Activated T-cell treated with anti-CD3 and anti-CD28 coated beads, Interleukin-2, amount 50 U/mL, for 72 hours (primary cell): Measurements from ENCODE around the gene OSBPL1A. TPM values are rescaled to one million over a fixed set of nuclear protein-coding genes. Genes with fewer than 3 reads are reported as not detected.
A peak's percentile ranks its signal among the peaks of the same experiment; 100 is the strongest.

Source experiments
- ATAC-seq, 2 donors: fragments of 150-1000 bp; cut with Tn5 transposase; replicated peaks in 1 of 2; 2 replicates each; pipeline ENCODE4 v1.10.0; 2021; ENCODE audit warnings: moderate library complexity in 2 of 2, mild to moderate bottlenecking in 1 of 2
- DNase-seq, 2 donors: peaks; one replicate each; pipeline ENCODE4 v3.0.0; 2021 to 2022; ENCODE audit warnings: mixed read lengths in 1 of 2
- H3K27ac Mint-ChIP-seq: one replicate; pipeline ENCODE4 v1.8.0; 2022; ENCODE audit warnings: mild to moderate bottlenecking, moderate library complexity, mixed read lengths
- H3K27me3 Mint-ChIP-seq: one replicate; pipeline ENCODE4 v1.8.0; 2022; ENCODE audit warnings: low read depth, mixed read lengths
- H3K36me3 Mint-ChIP-seq, 2 donors: one replicate each; pipeline ENCODE4 v1.8.0; 2022; ENCODE audit warnings: mixed read lengths in 2 of 2, mild to moderate bottlenecking in 1 of 2; ENCODE audit not compliant: insufficient read depth in 2 of 2
- H3K4me1 Mint-ChIP-seq: one replicate; pipeline ENCODE4 v1.8.0; 2022; ENCODE audit warnings: low read depth, mixed read lengths
- H3K4me3 Mint-ChIP-seq, 2 donors: one replicate each; pipeline ENCODE4 v1.8.0; 2022; ENCODE audit warnings: mild to moderate bottlenecking in 2 of 2, mixed read lengths in 2 of 2, moderate library complexity in 2 of 2
- H3K9me3 Mint-ChIP-seq, 2 donors: one replicate each; pipeline ENCODE4 v1.8.0; 2022; ENCODE audit warnings: mixed read lengths in 2 of 2
- total RNA-seq, 2 donors: library from RNA; stranded (reverse); gene quantifications; one replicate each; pipeline ENCODE4 v1.2.3, GENCODE V29; 2022

Gene OSBPL1A
- total RNA-seq, 2 donors from 2014 or later, result 1.5 to 2.4 TPM

DNA sequence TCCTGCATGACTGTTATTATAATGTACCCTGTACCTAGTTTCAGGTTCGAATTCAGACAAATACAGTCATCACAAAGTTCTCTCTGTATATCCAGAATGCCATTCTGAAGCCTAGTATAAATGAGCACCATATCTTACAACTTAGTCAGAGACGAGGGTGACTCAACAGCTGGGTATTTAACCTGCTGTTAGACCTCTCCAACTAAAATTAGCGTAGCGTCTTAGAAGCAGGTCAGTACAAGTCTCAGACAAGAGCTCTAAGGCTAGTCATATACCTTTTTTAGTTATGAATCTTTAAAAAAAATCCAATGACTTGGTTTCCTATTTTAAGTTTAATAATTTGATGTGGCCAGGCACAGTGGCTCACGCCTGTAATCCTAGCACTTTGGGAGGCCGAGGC lies 184.7 kb downstream of the OSBPL1A start:
- Mint-ChIP-seq H3K4me3 (no peak overlapping the region), H3K27me3 (no peaks in the 10 kb centered on the region), H3K36me3 (no peaks in the 10 kb centered on the region), H3K4me1 (peaks cover 19% of the 10 kb centered on the region), H3K27ac (no peak overlapping the region), H3K9me3 (no peaks in the 10 kb centered on the region)
- ATAC-seq, result no peak
- no peak for DNase-seq

DNA sequence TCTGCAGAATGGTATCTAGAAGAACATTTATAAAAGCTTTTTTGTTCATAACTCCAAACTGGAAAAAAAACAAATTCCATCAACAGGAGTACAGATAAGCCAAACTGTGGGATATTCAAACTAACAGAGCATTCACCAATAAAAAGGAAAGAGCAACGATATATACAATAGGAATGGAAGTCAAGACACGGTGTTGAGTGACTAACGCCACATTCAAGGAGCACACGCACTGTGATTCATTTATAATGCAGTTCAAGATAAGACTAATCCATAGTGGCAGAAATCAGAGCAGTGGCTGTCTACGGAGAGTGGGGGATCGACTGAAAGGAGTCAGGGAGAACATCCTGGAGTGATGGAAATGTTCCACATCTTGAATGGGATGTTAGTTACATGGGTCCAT lies 188.1 kb downstream of the OSBPL1A start:
- no peaks in the 10 kb centered on the region for H3K36me3 Mint-ChIP-seq
- H3K4me1 Mint-ChIP-seq, result peaks cover 9% of the 10 kb centered on the region
- no peaks in the 10 kb centered on the region for H3K27me3 Mint-ChIP-seq
- no peak for ATAC-seq
- H3K9me3 Mint-ChIP-seq, result no peaks in the 10 kb centered on the region
- H3K4me3 Mint-ChIP-seq, result no peak overlapping the region
- no peak for DNase-seq
- no peak overlapping the region for H3K27ac Mint-ChIP-seq

GRCh38 chr18:24208270-24209035 lies 189.2 kb downstream of the OSBPL1A start:
- Mint-ChIP-seq H3K27me3 (no peaks in the 10 kb centered on the region), H3K36me3 (no peaks in the 10 kb centered on the region), H3K27ac (no peak overlapping the region), H3K9me3 (no peaks in the 10 kb centered on the region), H3K4me3 (no peak overlapping the region), H3K4me1 (peaks cover 9% of the 10 kb centered on the region)
- no peak for DNase-seq
- peak; percentile 53 to 70 for ATAC-seq

DNA sequence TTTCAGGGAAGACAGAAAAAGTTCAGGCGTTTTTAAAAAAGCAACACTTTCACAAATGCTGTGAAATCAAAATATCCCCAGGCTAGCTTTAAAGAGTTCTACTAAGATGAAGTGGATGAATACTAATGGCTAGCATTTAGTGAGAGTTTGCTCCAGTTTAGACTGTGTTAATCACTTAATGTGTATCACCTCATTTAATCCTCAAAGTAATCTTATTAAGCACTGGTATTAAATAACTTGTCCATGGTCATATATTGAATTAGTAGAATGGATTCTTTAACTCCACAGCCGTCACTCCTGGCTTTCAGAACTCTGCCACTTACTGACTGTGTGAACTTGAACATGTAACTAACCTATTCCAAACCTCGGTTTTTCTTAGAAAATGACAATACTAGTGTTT lies 192.7 kb downstream of the OSBPL1A start:
- Mint-ChIP-seq H3K27ac (no peak overlapping the region), H3K27me3 (no peaks in the 10 kb centered on the region), H3K36me3 (no peaks in the 10 kb centered on the region), H3K4me1 (peaks cover 9% of the 10 kb centered on the region), H3K9me3 (no peaks in the 10 kb centered on the region), H3K4me3 (no peak overlapping the region)
- ATAC-seq (no peak), DNase-seq (no peak)

DNA sequence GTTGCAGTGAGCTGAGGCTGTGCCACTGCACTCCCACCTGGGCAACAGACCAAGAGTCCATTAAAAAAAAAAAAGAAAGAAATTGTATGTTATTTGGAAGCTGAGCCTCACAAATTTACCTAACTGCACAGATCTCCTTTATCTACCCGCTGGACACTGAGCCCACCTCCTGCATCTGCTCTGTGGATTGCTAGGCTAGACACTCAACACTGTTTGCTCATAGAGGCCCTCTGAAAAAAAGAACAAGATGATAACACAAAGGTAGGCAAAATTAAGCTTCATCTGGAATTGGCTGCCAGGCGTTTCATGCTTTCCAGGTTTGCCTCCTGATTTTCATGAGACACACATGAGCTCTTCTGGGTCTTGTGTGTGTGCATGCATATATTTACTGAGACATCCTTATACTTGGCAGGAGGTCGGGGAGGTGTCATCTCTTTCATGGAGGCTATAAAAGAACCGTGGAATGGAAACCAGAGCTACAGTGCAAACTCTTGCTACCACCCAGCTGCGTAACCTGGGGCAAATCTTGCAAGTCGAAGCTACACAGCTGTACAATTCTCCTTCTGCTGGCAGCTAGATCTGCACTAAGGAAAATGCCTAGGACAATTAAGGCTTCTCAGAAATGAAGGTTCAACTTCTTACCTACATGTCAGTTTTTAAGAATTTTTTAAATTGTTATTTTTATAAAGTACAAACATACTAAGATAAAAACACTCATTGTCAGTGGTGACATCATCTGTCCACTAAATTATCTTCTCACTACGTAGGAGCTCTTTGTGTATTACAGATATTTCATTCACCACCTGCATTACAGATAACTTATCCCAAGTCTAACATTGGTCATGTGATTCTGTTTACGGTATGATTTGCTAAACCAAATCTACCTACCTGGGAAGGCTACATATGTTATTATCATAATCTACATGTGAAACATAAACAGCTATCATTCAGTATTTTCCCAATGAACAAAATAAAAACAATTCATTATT lies 195.6 kb downstream of the OSBPL1A start:
- no peak for ATAC-seq
- H3K27ac Mint-ChIP-seq, result no peak overlapping the region
- no peak for DNase-seq

GRCh38 chr18:24200494-24201290 lies 196.9 kb downstream of the OSBPL1A start:
- DNase-seq (no peak), ATAC-seq (no peak)
- no peaks in the 10 kb centered on the region for H3K36me3 Mint-ChIP-seq
- no peaks in the 10 kb centered on the region for H3K9me3 Mint-ChIP-seq
- no peaks in the 10 kb centered on the region for H3K27me3 Mint-ChIP-seq
- H3K27ac Mint-ChIP-seq, result no peak overlapping the region
- H3K4me3 Mint-ChIP-seq, result no peak overlapping the region
- H3K4me1 Mint-ChIP-seq, result no peaks in the 10 kb centered on the region

More for the DNA sequence above, 195.6 kb downstream of the OSBPL1A start:
- H3K4me1 Mint-ChIP-seq, result no peaks in the 10 kb centered on the region
- H3K27me3 Mint-ChIP-seq, result no peaks in the 10 kb centered on the region
- H3K4me3 Mint-ChIP-seq, result no peak overlapping the region
- no peaks in the 10 kb centered on the region for H3K9me3 Mint-ChIP-seq
- H3K36me3 Mint-ChIP-seq, result no peaks in the 10 kb centered on the region

DNA sequence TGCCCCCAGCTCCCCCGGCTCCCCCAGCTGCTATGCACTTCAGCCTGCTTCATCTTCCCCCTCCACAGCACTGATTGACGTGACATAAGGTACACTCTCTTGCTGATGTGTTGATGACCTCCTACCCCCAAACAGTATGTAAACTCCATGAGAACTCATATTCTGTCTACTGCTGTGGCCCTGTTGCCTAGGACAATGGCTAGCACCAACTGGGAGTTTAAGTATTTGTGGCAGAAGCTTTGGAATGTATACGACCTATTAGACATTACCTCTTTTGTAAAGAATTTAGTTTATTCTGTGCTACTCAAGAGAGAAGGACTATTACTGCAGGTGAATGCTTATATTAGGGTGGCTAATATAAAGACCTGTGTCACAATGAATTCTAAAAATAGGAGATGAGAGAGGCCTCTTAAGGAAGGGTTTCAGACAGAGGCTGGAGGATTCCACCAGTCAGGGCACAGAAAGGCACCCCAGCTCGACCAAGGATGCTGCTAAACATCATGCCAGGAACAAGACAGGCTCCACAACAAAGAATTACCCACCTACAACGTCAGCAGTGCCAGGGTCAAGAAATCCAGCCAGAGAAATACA lies 198.2 kb downstream of the OSBPL1A start:
- H3K9me3 Mint-ChIP-seq, result no peaks in the 10 kb centered on the region
- no peaks in the 10 kb centered on the region for H3K27me3 Mint-ChIP-seq
- no peaks in the 10 kb centered on the region for H3K4me1 Mint-ChIP-seq
- no peak for ATAC-seq
- H3K4me3 Mint-ChIP-seq, result no peak overlapping the region
- DNase-seq, result no peak
- H3K27ac Mint-ChIP-seq, result no peak overlapping the region
- no peaks in the 10 kb centered on the region for H3K36me3 Mint-ChIP-seq

- Mint-ChIP-seq H3K9me3 (no peaks in the 10 kb centered on the region), H3K36me3 (no peaks in the 10 kb centered on the region)
Measured at GRCh38 chr18:24198461-24198860, 199.2 kb downstream of the OSBPL1A start.

DNA sequence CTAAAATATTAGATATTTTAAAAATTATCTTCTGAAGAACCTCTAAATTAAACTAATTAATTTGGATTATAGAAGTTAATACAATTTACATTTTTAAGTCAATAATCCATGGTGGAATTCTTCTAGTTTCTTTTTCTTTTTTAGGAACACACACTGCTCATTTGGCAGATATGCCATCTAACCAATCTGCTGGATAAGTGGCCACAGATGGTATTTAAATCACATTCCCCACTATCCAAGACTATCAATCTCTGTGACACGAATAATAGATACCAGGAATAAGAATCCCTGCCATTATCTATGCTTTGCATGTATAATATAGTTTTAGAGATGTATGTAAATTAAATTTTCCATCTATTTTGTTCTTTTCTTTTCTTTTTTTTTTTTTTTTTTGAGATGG lies 200.2 kb downstream of the OSBPL1A start:
- no peak overlapping the region for H3K27ac Mint-ChIP-seq
- no peaks in the 10 kb centered on the region for H3K4me1 Mint-ChIP-seq
- H3K36me3 Mint-ChIP-seq, result no peaks in the 10 kb centered on the region
- ATAC-seq (no peak), DNase-seq (no peak)
- H3K4me3 Mint-ChIP-seq, result no peak overlapping the region
- H3K27me3 Mint-ChIP-seq, result no peaks in the 10 kb centered on the region
- no peaks in the 10 kb centered on the region for H3K9me3 Mint-ChIP-seq

More at GRCh38 chr18:24198461-24198860, 199.2 kb downstream of the OSBPL1A start:
- DNase-seq (no peak), ATAC-seq (no peak)
- Mint-ChIP-seq H3K4me3 (no peak overlapping the region), H3K27ac (no peak overlapping the region), H3K4me1 (no peaks in the 10 kb centered on the region), H3K27me3 (no peaks in the 10 kb centered on the region)

- no peak for ATAC-seq
Measured at GRCh38 chr18:24196764-24197163, 200.9 kb downstream of the OSBPL1A start.

DNA sequence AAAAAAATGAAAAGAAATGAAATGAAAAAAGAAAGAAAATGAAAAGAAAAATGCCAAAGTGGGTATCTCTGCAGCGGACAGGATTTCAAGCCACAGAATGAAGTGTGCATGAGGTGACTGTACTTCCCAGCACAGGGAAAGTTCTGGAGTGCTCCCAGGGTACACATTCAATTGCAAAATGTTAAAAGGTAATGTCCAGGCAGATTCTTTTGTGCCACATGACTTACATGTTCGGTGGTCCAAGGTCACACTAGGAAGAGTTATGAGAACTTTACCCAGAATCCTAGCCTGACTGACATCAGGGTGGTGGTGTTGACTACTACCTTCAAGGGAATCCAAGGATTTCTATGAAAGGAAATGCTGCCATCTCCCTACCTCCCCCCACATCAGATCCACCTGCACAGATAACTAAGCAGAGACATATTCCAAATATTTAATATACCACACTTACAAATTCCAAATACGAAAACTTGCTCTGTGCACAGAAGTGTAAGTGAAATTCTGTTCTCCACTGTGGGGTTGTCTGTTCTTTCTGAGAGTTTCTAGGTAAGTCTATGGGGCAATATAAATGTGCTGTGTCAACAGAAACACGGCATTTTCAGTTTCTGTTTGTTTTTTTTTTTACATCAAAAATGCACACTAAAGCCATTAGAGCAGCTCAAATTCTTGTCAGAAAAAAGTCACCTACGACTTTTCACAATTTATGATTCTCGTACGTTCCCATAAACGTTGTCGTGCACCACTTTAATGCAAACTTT lies 202.1 kb downstream of the OSBPL1A start:
- no peaks in the 10 kb centered on the region for H3K27me3 Mint-ChIP-seq

More at GRCh38 chr18:24196764-24197163, 200.9 kb downstream of the OSBPL1A start:
- Mint-ChIP-seq H3K4me1 (no peaks in the 10 kb centered on the region), H3K4me3 (no peak overlapping the region), H3K27ac (no peak overlapping the region), H3K27me3 (no peaks in the 10 kb centered on the region), H3K9me3 (no peaks in the 10 kb centered on the region), H3K36me3 (no peaks in the 10 kb centered on the region)
- DNase-seq, result no peak

DNA sequence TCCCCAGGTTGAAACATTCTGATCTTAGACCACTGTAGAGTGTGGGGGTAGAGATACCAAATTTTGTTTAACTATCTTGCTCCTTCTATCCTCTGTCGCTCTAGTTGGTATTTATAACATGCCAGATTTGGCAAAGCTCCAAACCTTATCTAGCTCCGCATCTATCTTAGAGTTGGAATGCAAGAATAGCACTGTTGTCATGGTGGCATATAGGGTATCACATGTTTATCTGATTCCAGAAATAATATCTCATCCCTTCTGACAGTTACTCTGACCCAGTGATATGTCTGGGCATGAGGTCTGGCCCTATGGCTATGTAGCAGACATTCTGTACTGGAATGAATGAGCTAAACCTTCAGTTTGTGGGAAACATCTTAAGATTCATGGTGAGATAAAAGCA lies 207.0 kb downstream of the OSBPL1A start:
- Mint-ChIP-seq H3K4me1 (no peaks in the 10 kb centered on the region), H3K9me3 (no peaks in the 10 kb centered on the region)

More for the DNA sequence above, 202.1 kb downstream of the OSBPL1A start:
- Mint-ChIP-seq H3K4me3 (no peak overlapping the region), H3K27ac (no peak overlapping the region), H3K36me3 (no peaks in the 10 kb centered on the region), H3K4me1 (no peaks in the 10 kb centered on the region), H3K9me3 (no peaks in the 10 kb centered on the region)
- DNase-seq (no peak), ATAC-seq (no peak)

More for the DNA sequence above, 207.0 kb downstream of the OSBPL1A start:
- Mint-ChIP-seq H3K27me3 (no peaks in the 10 kb centered on the region), H3K27ac (no peak overlapping the region), H3K4me3 (no peak overlapping the region), H3K36me3 (no peaks in the 10 kb centered on the region)
- DNase-seq (no peak), ATAC-seq (no peak)
